AG09309 (cell line): ENCODE measurements around the gene ZMYM4.

ENCODE experiments used
- DNase-seq: peaks from one replicate; pipeline ENCODE4 v3.0.0-alpha.2; 2010; ENCODE audit warnings: low read depth
- H3K4me3 ChIP-seq: 2 replicates; pipeline ENCODE4 v1.5.1; 2011; ENCODE audit warnings: mild to moderate bottlenecking, low read depth, low read length, moderate library complexity; ENCODE audit not compliant: control insufficient read depth
- CTCF ChIP-seq: IDR thresholded peaks from 2 replicates; pipeline ENCODE4 v1.5.1; 2011; ENCODE audit warnings: mild to moderate bottlenecking, low read depth, low read length, inconsistent platforms; ENCODE audit not compliant: insufficient read depth, control insufficient read depth; ENCODE audit errors: missing control alignments

ZMYM4 gene

GRCh38 chr1:35297886-35298285, 29.4 kb downstream of the ZMYM4 start:
- no peak for TF ChIP-seq CTCF
- no peak for DNase-seq
- H3K4me3 ChIP-seq: no peak overlapping the region

- DNase-seq: no peak
- TF ChIP-seq CTCF: peak; percentile 68
- no peak overlapping the region for H3K4me3 ChIP-seq
Measured at GRCh38 chr1:35298464-35298863, 30.0 kb downstream of the ZMYM4 start.

GRCh38 chr1:35300376-35300775, 31.9 kb downstream of the ZMYM4 start:
- TF ChIP-seq CTCF: no peak
- H3K4me3 ChIP-seq: no peak overlapping the region
- DNase-seq: no peak

- no peak for TF ChIP-seq CTCF
- H3K4me3 ChIP-seq: no peak overlapping the region
- no peak for DNase-seq
Measured at GRCh38 chr1:35301674-35302392, 33.3 kb downstream of the ZMYM4 start.

- no peak for DNase-seq
- no peak for TF ChIP-seq CTCF
- no peak overlapping the region for H3K4me3 ChIP-seq
Measured at GRCh38 chr1:35305383-35305782, 36.9 kb downstream of the ZMYM4 start.

- TF ChIP-seq CTCF: no peak
- DNase-seq: no peak
- no peak overlapping the region for H3K4me3 ChIP-seq
Measured at GRCh38 chr1:35315649-35316048, 47.1 kb downstream of the ZMYM4 start.
